HG02981 (cell line): Measurements from ENCODE around the gene MRPS26.
A peak's percentile ranks its signal among the peaks of the same experiment; 100 is the strongest.
"Not testable (repeated sequence)": the region's sequence is repeated elsewhere in the genome, so short reads cannot be mapped to it uniquely, and the experiment has no call there.

Source experiments
- ATAC-seq: cut with Tn5 transposase; IDR thresholded peaks from one replicate; pipeline ENCODE4 v1.9.1; 2021; ENCODE audit warnings: mild to moderate bottlenecking, moderate library complexity; ENCODE audit not compliant: unreplicated experiment

The MRPS26 gene

GRCh38 chr20:3041854-3042409 is 3.9 kb upstream of the MRPS26 start:
- no peak for ATAC-seq

DNA sequence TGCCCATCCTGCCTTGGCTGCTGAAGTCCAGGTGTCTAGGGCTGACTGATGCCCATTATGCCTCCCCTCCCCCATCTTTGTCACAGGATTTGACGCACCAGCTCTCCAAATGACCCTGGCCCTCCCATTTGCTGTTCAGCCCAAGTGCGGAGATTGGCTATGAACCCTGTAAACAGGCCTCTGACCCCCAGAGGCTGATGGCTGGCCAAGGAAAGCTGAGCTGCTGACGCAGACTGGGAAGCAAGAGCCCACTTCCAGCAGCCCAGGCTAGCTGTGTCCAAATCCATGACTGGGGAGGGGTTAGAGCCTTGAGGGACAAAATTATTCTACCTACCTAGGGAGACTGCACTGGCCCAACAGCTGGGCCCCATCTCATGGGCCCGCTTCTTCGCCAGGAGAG is 3.2 kb upstream of the MRPS26 start:
- no peak for ATAC-seq

DNA sequence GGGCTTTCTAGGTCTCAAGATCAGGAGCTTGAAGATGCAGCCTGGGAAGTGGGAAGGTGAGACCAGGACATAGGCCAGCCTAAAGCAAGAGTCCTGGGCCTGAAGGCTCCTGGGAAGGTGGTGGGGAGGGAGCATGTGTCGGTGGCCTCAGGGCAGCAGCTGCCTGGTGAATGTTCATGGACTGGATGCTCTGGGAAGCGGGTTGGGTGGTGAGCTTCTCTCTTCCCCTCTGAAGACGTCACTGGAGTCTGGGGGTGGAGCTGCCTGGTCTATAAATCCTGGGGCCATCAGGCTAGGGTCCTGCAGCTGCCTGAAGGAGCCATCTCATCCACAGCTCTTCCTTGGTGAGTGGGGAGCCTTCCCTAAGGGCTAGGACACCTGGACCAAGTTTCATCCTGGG is 2.5 kb upstream of the MRPS26 start, which contains the start of gene GNRH2:
GNRH2 (plus strand) TSS at position 301 of the 400 bp plus-strand sequence. CDS start 793 bp downstream, outside the sequence.
- ATAC-seq = no peak

- no peak for ATAC-seq
Observed at GRCh38 chr20:3044336-3044965, 1.4 kb upstream of the MRPS26 start.

GRCh38 chr20:3045042-3045815 is 623 bp upstream of the MRPS26 start:
- ATAC-seq = peak; percentile 44

DNA sequence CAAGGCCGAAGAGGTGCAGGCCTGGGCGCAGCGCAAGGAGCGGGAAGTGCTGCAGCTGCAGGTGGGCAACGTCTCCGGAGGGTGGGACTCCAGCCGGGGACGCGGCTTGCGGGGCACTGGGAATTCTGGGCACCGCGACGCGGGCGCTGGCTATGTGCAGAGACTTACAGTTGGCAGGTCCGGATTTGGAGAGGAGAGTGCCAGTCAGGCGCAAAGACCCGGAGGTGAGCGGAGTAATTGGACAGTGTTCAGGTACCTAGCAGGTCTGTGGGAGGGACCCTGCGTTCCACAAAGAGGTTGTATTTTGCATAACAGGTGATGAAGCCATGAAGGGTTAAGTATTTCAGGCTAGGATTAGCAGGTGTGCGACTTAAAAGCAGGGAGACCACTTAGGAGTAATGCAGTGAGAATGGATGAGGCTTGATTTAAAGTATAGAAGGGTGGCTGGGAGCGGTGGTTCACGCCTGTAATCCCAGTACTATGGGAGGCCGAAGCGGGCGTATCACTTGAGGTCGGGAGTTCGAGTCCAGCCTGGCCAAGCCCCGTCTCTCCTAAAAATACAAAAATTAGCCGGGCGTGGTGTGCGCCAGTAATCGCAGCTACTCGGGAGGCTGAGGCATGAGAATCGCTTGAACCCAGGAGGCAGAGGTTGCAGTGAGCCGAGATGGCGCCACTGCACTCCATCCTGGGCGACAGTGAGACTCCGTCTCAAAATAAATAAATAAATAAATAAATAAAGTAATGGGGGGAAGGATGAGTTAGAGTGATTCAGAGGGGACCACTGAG is 1.0 kb downstream of the MRPS26 start:
- ATAC-seq = no peak

DNA sequence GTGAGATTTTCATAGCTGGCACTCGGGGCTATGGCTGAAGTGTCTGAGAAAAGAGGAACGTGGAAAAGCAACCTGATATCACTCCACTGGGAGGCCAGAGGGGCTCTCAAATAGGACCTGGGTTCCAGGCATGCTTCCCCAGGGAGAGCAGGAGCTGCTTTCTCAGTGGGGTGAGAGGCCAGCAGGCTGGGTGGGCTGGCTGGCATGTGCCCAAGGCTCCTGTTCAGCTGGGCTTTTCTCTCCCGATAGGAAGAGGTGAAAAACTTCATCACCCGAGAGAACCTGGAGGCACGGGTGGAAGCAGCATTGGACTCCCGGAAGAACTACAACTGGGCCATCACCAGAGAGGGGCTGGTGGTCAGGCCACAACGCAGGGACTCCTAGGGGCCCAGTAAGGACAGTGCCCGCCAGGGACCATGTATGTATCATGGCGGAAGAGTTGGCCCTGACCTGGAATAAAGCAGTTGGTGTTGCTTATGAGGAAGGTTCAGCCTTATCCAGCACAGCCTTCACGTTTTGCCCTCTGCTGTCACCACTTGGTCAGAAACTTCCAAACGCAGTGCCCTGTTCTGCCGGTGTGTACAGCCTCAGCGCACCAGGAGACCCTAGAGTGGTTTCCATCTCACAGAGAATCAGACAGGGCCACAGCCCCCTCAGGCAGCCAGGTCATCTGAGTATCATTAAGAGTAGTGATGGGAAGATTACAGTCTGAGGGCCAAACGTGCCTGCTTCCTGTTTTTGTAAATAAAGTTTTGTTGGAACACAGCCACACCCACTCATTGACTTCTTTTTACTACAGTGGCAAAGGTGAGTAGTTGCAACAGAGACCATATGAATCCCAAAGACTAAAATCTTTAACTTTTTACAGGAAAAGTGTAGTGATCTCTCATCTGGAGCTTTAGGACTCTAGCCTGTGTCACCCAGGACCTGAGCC is 1.9 kb downstream of the MRPS26 start:
- ATAC-seq = no peak

- ATAC-seq = no peak
Observed at GRCh38 chr20:3051385-3052019, 5.7 kb downstream of the MRPS26 start.

DNA sequence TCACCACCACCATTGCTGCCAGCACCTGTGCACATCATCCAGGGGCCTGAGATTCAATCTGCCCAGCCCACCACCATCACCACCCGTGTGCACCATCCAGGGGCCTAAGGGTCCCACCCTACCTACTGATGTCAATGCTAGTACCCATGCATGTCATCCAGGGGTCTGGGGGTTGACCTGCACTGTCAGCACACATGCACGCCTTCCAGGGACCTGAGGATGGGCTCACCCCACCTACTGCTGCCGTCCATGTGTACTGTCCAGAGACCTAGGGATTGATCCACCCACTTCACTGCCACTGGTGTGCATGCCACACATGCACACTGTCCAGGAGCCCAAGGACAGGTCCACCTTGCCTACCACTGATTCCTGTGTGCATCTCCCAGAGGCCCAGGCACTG is 13.6 kb downstream of the MRPS26 start:
- no peak for ATAC-seq

GRCh38 chr20:3064119-3064518 is 18.3 kb downstream of the MRPS26 start:
- not testable (repeated sequence) for ATAC-seq

DNA sequence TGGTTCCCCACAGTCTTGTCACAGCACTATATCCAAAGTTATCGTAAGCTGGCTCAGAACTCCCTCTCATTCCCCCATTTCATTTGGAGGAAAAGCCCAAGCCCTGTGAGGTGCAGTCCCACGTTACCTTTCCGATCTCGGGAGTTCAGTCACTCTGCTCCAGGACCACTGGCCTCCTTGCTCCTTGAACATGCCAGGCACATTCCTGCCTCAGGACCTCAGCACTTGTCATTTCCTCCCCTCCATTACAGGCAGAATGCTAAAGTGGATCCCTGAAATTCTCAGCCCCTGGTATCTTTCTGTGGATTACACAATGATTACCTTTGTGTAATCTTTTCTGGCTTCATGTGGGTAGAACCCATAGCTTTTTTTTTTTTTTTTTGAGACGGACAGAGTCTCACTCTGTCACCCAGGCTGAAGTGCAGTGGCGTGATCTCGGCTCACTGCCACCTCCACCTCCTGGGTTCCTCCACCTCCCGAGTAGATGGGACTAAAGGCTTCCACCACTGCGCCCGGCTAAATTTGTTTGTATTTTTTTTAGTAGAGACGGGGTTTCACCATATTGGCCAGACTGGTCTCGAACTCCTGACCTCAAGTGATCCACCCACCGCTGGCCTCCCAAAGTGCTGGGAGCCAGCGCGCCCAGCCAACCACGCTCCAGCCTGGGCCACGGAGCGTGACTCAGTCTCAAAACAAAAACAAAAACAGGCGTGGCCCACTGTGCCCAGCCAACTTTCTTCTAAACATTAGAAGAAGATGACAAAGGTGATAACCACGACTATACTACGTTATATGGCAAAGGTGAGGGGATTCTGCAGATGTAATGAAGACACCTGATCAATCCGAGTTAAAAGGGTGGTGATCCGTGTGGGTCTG is 21.5 kb downstream of the MRPS26 start:
- no peak for ATAC-seq

- ATAC-seq = no peak
Observed at GRCh38 chr20:3068075-3068474, 22.2 kb downstream of the MRPS26 start.

DNA sequence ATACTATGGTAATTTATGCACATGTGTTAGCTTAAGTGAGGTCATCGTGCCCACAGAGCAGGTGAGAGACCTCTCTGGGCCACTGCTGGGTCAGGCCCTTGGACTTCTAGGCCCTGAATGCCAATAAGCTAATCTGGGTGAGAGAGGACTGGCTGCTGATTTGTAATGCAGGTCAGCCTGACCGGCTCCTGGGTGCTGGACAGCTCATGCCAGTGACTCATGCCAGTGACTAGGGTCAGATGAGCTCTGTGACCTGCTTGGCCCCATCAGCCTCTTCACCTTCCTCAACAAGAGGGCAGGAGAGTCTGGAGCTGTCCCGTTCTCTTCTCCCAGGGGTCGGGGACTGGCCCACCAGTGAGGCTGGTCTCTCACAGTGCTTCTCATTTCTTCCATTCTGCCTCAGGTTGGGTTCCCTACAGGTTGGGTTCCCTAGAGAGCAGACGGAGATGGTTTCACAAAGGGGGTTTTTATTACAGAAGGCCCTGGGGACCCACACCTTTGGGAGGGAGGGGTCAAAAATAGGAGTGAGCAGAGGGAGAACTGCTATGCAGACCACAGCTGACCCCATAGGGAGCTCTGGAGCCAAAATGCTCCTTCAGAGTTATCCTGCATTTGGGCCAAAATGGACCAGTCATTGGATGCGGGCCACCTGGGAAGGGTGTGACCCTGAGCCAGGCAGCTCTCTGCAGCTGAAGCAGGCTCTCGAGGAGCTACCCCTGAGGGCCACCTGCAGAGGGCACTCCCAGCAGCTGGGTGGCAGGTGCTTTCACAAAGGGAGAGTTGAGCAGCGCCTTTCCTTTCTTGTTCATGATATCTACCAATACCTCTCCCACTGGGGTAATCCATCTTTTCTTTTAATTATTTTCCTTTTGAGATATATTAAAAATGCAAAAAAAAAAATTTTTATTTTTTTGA is 23.4 kb downstream of the MRPS26 start:
- ATAC-seq = no peak

DNA sequence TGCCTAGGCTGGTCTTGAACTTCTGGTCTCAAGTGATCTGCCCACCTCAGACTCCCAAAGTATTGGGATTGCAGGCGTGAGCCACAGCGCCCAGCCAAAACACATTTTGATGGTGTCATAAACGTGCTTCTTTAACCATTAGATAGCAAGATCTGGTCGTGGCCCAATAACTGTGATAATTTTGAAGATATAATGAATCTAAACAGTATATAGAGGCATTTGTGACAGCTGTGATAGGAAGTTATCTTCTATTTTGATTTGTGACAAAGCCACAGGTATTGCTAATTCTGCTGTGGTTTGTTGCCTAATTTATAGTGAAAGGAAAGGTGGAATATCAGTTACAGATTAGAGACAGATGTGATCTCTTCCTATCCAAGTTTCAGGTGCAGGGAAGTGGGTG is 24.9 kb downstream of the MRPS26 start:
- ATAC-seq = no peak

DNA sequence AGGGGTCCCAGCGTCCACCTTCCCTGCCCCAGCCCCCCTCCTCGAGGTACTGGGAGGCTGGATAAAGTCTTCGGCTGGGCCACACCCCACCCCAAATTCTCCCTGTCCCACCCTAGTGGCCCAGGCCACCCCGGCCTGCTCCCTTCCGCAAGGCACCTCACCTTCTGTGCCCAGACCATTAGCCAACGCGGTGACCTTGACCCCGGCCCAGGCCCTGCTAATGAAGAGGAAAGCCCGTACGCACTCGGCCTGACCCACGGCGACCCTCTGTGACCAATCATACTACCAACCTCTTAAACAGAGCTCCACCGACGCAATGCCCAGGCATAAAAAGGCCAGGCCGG is 25.4 kb downstream of the MRPS26 start:
- no peak for ATAC-seq

DNA sequence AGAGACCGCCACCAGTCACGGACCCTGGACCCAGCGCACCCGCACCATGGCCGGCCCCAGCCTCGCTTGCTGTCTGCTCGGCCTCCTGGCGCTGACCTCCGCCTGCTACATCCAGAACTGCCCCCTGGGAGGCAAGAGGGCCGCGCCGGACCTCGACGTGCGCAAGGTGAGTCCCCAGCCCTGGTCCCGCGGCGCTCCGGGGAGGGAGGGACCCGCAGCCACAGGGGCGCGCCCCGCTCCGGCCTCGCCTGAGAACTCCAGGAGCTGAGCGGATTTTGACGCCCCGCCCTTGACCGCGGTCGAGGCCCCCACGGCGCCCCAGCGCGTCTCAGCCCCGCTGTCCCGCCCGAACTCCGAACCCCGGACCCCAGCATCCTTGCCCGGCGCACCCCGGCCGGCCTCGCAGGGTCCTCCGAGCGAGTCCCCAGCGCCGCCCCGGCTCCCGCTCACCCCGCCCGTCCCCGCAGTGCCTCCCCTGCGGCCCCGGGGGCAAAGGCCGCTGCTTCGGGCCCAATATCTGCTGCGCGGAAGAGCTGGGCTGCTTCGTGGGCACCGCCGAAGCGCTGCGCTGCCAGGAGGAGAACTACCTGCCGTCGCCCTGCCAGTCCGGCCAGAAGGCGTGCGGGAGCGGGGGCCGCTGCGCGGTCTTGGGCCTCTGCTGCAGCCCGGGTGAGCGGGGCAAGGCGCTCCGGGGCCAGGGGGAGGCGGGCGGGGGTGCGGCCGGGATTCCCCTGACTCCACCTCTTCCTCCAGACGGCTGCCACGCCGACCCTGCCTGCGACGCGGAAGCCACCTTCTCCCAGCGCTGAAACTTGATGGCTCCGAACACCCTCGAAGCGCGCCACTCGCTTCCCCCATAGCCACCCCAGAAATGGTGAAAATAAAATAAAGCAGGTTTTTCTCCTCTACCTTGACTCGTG is 26.0 kb downstream of the MRPS26 start, which contains the start of gene OXT:
OXT (plus strand) TSS at position 11 of the 920 bp plus-strand sequence; CDS start at position 47, 36 bp downstream.
- no peak for ATAC-seq
